HG03103 (cell line): Measurements from ENCODE around the gene ZNF878.
"Not testable (repeated sequence)": the region's sequence is repeated elsewhere in the genome, so short reads cannot be mapped to it uniquely, and the experiment has no call there.

Source experiments
- ATAC-seq: cut with Tn5 transposase; IDR thresholded peaks from one replicate; pipeline ENCODE4 v1.9.1; 2021; ENCODE audit warnings: low read depth; ENCODE audit not compliant: unreplicated experiment

The ZNF878 gene

DNA sequence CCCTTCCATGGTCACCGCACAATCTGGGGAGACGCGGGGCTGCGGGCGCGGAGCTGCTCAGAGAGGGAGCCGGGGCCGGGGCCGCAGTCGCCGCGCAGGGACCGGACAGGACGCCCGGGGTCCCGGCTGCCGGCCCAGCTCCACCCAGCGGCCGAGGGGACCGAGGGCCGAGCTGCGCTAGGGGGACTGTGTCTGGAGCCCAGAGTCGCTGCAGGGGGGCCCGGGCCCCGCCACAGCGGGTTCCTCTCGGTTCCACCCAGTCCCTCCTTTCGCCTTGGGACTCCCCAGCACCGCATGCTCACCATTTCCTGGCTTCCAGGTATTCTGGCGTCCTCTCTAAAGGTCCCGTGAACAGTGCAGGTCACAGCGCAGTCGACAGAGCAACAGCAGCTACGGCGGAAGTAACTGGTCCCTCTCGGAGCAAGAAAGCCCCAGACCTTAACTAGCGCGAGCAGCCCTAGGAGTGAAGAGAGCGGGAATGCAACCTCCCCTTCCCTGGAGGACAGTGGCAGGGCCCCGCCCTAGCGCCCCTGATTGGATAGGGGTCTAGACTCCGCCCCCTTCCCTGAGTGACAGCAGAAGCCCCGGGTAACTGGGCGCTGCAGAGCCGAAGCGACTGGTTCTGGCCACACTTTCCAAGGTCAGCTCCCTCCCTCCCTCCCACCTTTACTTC is at the start of gene ZNF878:
ZNF878 (minus strand) TSS at position 465 of the 673 bp plus-strand sequence; CDS start at position 305, 160 bp downstream.
- ATAC-seq = no peak

DNA sequence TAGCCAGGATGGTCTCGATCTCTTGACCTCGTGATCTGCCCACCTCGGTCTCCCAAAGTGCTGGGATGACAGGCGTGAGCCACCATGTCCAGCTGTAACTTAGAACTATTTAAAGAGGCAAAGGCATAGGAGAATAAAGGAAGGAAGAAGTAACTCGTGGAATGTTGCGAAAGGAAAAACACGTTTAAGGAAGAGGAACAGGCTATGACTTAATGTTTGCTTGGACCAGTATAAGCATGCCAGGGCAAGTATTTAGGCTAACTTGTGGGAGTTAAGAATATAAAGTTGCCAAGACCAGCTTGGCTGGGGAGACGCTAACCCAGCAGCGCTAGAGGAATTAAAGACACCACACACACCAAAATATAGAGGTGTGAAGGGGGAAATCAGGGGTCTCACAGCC is 45.3 kb upstream of the ZNF878 start:
- no peak for ATAC-seq

DNA sequence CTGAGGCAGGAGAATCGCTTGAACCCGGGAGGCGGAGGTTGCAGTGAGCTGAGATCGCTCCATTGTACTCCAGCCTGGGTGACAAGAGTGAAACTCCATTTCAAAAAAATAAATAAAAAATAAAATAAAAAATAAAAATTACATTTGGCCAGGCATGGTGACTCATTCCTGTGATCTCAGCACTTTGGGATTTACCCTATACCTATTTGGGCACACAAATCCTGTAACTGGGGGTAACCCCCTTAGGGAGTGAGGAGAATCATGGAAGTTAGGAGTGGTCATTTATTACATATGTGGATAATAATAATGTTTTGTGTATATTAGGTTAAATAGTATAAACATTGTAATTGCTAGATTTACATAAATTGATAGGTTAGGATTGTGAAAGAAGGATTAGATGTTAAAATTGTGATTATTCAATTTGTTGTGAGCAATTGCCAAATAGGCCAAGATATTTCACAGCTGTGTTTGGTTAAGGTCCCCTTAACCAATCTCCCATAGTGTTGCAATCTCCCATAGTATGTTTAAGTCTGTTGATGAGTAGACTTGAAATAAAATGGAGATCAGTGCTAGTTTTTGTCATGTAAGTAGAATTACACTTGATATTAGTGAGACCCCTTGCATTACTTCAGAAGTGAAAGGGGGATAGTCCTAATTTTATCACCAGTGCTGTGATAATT is 42.5 kb upstream of the ZNF878 start:
- no peak for ATAC-seq

DNA sequence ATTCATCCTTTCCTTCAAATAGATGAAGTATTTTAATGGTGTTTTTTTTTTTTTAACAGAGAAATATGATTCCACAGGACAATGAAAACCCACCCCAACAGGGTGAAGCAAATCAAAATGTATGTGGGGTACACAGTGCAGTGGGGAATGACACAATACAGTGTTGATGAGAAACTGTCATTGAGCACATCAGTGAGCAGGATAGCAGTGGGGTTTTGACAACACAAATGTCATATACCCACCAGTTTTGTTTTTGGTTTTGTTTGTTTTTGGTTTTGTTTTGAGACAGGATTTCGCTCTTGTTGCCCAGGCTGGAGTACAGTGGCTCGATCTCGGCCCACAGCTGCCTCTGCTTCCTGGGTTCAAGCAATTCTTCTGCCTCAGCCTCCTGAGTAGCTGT is 41.0 kb upstream of the ZNF878 start:
- no peak for ATAC-seq

DNA sequence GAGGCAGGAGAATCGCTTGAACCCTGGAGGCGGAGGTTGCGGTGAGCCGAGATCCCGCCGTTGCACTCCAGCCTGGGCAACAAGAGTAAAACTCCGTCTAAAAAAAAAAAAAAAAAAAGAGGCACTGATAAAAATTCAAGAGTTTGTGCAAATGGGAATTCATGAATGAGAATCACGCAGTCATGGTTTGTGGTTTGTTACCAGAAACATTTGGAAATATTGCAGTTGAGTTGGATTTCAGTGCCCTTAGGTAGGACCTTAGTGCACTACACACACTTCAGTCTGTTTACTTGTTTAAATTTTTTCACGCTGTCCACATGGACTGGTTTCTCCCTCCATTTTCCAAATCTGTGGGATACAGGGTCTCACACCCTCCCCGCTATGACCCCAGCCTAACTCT is 40.2 kb upstream of the ZNF878 start:
- no peak for ATAC-seq

DNA sequence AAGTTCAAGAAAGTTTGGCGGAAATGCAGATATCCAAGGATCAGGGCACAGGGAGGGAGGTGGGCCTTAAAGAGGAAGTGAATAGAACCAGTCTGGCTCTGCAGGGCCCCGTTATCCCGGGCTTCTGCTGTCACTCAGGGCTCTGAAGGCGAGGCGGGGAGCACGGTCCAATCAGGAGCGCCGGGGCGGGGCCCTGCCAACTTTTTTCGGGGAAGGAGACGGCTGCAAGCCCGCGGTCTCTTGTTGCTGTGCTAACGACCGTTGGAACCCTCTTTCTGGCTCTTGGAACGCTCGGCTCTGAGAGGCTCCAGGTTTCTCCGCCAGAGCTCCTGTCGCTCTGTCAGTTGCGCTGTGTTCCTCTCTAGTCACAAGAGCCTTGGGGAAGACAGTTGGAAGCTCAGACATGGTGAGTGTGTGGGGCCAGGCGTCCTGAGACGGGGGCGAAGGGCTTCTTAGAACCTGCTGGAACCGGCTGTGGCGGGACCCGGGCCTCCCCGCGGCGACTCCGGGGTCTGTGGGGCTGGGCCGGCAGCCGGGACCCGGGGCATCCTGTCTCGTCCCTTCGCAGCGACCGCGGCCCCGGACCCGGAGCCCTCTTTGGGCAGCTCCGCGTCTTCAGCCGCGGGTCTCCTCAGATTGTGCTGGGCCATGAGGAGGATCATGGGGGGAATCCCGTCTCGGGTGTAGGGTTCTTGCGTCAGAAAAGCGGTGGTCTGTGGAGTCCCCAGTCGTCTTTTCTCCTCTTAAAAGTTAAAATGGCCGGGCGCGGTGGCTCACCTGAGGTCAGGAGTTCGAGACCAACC is 39.5 kb upstream of the ZNF878 start:
- no peak for ATAC-seq

DNA sequence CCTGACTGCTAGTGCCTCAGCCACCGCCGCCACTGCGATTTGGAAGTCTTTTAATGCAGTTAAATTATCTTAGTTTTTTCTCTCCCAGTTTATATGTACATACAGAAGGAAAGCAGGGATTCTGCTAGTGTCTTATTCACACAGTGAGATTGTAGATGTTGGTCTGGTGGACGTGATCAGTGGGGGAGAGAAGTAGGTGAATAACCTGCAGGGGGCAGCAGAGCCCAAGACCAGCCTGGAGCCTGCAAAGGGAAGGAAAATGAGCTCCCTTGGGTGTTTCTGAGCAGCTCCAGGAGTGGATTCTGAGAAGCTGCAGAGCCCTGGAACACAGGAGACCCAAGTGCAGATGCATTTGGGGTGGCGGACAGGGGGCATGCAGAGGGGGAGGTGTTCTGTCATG is 38.0 kb upstream of the ZNF878 start:
- no peak for ATAC-seq

DNA sequence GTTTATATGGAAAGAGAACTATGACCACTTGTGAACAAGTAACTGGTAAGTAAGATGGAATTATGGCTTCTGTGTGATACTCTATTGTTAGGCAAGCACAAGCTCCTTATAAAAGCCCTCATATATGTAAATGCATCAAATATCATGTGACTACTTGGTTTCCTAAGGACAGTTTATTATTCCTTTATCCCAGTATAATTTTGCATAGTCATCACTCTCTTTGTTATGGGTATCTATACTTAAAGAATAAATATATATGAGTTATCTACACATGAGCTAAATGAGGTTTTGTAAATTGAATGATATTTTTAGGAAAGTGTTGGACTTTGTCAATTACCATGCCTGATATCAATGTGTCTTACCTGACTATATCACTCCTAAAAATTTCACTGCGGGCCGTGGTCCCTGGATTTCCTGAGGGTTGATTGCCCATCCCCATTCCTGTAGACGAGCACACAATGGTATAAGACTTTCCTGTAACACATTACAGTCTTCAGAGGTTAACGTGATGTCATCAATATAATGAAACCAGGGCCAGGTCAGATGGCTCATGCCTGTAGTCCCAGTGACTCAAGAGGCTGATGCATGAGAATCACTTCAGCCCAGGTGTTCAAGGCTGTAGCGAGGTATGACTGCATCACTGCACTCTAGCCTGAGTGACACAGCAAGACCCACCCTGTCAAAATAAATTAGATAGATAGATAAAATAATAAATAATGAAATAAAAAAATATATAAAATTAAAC is 32.5 kb upstream of the ZNF878 start:
- no peak for ATAC-seq

DNA sequence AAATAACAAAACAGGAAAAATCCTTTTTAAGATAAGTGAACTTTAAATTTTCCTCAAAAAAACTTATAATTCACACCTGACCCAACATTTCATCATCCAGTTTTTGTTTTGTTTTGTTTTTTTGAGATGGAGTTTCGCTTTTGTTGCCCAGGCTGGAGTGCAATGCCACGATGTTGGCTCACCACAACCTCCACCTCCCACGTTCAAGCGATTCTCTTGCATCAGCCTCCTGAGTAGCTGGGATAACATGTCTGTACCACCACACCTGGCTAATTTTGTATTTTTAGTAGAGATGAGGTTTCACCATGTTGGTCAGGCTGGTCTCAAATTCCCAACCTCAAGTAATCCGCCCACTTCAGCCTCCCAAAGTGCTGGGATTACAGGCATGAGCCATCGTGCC is 30.6 kb upstream of the ZNF878 start:
- ATAC-seq = not testable (repeated sequence)

DNA sequence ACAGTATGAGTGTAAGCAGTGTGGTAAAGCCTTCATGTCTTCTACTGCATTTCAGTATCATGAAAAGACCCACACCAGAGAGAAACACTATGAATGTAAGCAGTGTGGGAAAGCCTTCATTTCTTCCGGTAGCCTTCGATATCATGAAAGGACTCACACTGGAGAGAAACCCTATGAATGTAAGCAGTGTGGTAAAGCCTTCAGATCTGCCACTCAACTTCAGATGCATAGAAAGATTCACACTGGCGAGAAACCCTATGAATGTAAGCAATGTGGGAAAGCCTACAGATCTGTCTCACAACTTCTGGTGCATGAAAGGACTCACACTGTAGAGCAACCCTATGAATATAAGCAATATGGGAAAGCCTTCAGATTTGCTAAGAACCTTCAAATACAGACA is 24.6 kb upstream of the ZNF878 start:
- no peak for ATAC-seq

DNA sequence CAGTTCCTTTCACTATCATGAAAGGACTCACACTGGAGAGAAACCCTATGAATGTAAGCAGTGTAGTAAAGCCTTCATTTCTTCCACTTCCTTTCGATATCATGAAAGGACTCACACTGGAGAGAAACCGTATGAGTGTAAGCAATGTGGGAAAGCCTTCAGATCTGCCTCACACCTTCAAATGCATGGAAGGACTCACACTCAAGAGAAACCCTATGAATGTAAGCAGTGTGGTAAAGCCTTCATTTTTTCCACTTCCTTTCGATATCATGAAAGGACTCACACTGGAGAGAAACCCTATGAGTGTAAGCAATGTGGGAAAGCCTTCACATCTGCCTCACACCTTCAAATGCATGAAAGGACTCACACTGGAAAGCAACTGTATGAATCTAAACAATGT is 23.6 kb upstream of the ZNF878 start:
- ATAC-seq = not testable (repeated sequence)

DNA sequence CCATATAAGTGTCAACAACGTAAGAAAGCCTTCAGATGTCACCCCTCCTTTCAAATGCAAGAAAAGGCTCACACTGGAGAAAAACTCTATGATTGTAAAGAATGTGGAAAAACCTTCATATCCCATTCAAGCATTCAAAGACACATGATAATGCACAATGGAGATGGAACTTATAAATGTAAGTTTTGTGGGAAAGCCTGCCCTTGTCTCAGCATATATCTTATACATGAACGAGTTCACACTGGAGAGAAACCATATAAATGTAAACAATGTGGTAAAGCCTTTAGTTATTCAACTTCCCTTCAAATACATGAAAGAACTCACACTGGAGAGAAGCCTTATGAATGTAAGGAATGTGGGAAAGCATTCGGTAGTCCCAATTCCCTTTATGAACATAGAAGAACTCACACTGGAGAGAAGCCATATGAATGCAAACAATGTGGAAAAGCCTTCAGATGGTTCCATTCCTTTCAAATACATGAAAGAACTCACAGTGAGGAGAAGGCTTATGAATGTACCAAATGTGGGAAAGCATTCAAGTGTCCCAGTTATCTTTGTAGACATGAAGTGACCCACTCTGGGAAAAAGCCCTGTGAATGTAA is 22.9 kb upstream of the ZNF878 start:
- no peak for ATAC-seq

DNA sequence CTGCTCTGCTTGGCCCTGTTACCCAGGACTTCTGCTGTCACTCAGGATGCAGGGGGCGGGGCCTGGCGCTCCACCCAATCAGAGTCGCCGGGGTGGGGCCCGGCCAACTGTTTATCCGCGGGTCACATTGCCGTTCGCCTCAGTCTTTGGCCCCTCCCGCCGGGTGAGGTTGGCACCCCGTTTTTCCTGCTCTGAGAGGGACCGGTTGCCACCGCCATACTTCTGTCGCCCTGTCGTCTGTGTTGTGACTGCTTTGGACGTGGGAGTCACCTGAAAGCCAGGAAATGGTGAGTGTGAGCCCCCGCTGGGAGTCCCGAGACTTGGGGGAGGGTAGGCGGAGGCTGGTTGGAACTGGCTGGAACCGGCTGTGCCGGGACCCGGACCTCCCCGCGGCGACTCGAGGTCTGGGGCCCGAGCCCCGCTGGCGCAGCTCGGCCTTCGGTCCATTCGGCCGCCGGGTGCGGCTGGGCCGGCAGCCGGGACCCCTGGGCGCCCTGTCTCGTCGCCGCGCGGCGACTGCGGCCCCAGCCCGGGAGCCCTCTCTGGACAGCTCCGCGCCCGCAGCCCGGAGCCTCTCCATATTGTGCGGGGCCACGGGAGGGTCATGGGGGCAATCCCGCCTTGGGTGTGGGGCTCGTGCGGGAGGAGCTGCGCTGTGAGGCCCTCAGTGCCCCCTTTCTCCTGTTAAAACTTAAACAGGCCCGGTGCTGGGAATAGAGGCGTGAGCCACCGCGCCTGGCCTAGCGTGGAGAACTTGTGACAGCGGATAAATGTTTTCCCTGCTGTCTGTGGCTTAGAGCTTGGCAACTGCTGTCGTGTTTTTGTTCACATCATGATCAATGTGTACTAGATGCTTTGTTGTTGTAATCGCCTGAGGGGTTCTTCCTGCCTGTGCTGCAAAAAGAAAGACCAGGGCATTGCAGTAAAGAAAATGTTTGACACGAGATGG is 12.1 kb upstream of the ZNF878 start, which contains the start of gene ZNF844:
ZNF844 (plus strand) TSS at position 142 of the 949 bp plus-strand sequence; CDS start at position 285, 143 bp downstream.
- peak; percentile 68 for ATAC-seq

DNA sequence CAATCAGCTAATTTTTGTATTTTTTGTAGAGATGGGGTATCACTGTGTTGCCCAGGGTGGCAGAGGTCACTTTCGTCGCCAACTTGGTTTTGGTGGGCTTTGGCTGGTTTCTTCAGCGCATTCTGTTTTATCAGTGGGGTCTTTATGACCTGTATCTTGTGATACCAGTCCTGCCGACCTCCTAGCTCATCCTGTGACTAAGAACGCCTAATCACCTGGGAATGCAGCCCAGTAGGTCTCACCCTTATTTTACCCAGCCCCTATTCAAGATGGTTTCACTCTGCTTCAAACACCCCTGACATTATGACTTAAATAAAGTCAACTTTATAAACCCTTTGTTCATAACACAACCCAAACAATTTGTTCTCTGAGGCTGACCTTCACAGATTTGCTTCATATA is 3.0 kb upstream of the ZNF878 start:
- ATAC-seq = no peak

DNA sequence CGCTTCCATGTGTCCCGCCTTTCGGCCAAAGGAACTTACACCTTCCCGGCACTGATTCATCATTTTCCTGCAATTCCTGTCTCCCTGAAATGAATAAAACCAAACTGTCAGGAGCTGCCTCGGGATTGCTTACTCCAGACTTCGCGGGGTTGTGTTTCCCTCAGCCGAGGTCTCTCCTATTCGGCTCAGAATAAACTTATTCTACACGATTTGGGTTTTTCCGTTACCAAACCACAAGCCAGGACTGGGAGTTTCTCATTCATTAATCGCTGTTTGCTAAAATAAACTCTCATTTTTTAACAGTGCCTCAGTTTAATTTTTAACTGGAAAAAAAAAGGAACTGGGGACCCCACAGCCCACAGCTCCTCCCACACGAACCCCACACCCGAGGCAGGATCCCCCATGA is 667 bp downstream of the ZNF878 start:
- no peak for ATAC-seq

DNA sequence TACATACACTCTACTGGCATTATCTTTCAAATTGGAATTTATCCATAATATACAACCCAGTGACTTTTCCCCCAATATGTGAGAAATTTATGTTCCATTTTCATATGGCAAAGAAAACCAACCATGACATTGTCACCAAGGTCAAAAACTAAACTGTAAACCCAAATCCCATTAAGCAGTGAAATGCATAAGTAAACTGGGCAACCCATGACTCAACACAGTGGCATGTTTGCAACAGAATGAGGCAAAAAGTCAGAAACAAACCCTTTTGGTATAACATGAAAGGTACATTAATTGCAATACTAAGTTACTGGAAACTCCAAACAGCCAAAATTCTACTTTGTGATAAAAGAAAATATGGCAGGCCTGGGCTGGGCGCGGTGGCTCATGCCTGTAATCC is 4.9 kb downstream of the ZNF878 start:
- no peak for ATAC-seq

DNA sequence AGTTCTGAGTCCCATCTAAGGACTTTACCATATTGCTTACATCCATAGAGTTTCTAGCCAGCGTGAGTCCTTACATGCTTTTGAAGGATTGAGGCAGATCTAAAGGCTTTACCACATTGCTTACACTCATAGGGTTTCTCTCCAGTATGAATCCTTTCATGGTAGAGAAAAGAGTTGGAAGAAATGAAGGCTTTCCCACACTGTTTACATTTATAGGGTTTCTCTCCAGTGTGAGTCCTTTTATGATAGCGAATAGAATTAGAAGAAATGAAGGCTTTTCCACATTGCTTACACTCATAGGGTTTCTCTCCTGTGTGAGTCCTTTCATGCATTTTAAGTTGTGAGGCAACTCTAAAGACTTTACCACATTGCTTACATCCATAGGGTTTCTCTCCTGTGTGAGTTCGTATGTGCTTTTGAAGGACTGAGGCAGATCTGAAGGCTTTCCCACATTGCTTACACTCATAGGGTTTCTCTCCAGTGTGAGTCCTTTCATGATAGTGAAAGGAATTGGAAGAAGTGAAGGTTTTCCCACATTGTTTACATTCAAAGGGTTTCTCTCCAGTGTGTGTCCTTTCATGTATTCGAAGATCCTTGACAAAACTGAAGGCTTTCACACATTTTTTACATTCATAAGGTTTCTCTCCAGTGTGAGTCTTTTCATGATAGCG is 8.9 kb downstream of the ZNF878 start:
- ATAC-seq = no peak

DNA sequence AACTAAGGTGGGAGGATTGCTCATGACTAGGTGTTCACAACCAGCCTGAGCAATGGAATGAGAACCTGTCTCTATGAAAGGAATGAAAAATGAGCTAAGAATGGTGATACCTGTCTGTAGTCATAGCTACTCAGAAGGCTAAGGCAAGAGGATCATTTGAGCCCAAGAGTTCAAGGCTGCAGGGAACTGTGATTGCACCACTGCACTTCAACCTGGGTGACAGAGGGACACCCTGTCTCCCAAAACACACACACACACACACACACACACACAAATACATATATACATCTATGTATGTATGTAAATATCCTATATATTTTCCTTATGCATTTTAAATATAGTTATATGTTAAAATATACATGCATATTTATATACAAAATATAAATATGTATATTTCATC is 9.9 kb downstream of the ZNF878 start:
- ATAC-seq = no peak
